ENCODE measurements around the gene FHOD3. TPM values are rescaled to one million over a fixed set of nuclear protein-coding genes. Genes with fewer than 3 reads are reported as not detected.

The FHOD3 gene
- total and polyA plus RNA-seq, 2 of the 8 experiments (the other 6 are each of a cell fraction or from before 2014, with no cell fraction given): 9.7 to 10.5 TPM

DNA sequence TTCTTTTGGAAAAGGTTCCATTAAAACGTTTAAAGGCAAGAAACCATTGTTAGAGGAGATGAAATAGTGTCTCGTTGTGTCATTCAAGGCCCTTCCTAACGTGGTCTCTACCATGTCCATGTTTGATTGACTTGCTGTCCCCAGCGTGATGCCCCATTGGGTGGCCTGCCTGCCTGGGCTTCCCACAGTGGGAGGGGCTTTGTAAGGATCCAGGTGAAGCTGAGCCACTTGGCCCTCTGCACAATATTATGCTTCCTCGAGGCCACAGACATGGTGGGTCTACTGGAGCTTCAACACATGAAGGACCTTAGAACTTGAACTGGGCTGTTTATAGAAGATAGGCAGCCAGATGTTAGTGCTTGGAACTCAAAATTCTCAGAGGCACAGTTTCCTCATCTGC lies 235.3 kb downstream of the FHOD3 start:
- no peak overlapping the region for H3K4ac ChIP-seq (replicated peaks; ENCODE audit: insufficient read length, low read depth, low read length)
- no peak overlapping the region for H3K27ac ChIP-seq (ENCODE audit: low read depth, low read length)
- H4K5ac ChIP-seq (ENCODE audit: insufficient read length, low read depth, low read length): no peak overlapping the region
- no peak overlapping the region for H2AFZ ChIP-seq (ENCODE audit: low read length)
- H2BK120ac ChIP-seq (replicated peaks; ENCODE audit: low read depth, low read length): no peak overlapping the region
- H4K91ac ChIP-seq (replicated peaks; ENCODE audit: insufficient read length, low read length): no peak overlapping the region
- no peak overlapping the region for H2BK5ac ChIP-seq (ENCODE audit: low read depth, low read length)
- TF ChIP-seq ATF3 (IDR thresholded peaks at IDR 0.05; ENCODE audit: insufficient read depth, low read depth, low read length) (no peak), FOSL1 (IDR thresholded peaks at IDR 0.05; ENCODE audit: insufficient read depth, low read depth, low read length) (no peak), BACH1 (IDR thresholded peaks at IDR 0.05; ENCODE audit: low read length) (no peak), EGR1 (IDR thresholded peaks at IDR 0.05; ENCODE audit: borderline replicate concordance, low read depth, low read length) (no peak), CHD1 (IDR thresholded peaks at IDR 0.05; ENCODE audit: low read depth, low read length) (no peak), GTF2F1 (IDR thresholded peaks at IDR 0.05; ENCODE audit: borderline replicate concordance, low read depth, low read length) (no peak), NRF1 (IDR thresholded peaks at IDR 0.05; ENCODE audit: low read depth, low read length) (no peak)
- H4K8ac ChIP-seq (ENCODE audit: extremely low read depth, insufficient read depth, low read length): no peak overlapping the region
- WGBS, 2 experiments (ENCODE audit: extremely low coverage in 1 of 2, insufficient coverage in 1 of 2, insufficient read length in 1 of 2, insufficient replicate concordance in 2 of 2, low coverage in 1 of 2, low lambda C conversion rate in 2 of 2, missing lambda C conversion rate in 1 of 2): 88% methylated on average over 5 of the region's 5 CpGs; no CpG with 5 or more reads in 1 of the 2 experiments
- H2BK12ac ChIP-seq (ENCODE audit: low read depth, low read length): no peak overlapping the region
- H3K9ac ChIP-seq (replicated peaks in 1 of 4; ENCODE audit: extremely low read depth in 1 of 4, low read depth in 3 of 4, low read length in 3 of 4): no peak overlapping the region
- H3K4me2 ChIP-seq (ENCODE audit: insufficient read depth in 1 of 2, low read depth in 2 of 2, low read length in 2 of 2): no peak overlapping the region
- H3K18ac ChIP-seq (ENCODE audit: extremely low read depth, low read length): no peak overlapping the region
- no peak overlapping the region for H3K56ac ChIP-seq (replicated peaks; ENCODE audit: insufficient read length, low read depth, low read length)
- no peaks in the 10 kb centered on the region for H3K36me3 ChIP-seq (ENCODE audit: control insufficient read depth in 2 of 4, insufficient read depth in 4 of 4, low read length in 3 of 4)
- FAIRE-seq: no peak
- no peak for DNase-seq (ENCODE audit: low read depth in 1 of 2, low spot score in 2 of 2)
- H3K27me3 ChIP-seq (replicated peaks in 1 of 4; ENCODE audit: control insufficient read depth in 3 of 4, extremely low read depth in 1 of 4, insufficient read depth in 3 of 4, low read length in 3 of 4): no peaks in the 10 kb centered on the region
- no peak overlapping the region for H2BK20ac ChIP-seq (ENCODE audit: low read length)
- no peak overlapping the region for H2BK15ac ChIP-seq (ENCODE audit: low read length)
- H2AK5ac ChIP-seq (ENCODE audit: low read depth, low read length): no peak overlapping the region
- no peak overlapping the region for H3K4me3 ChIP-seq (ENCODE audit: extremely low read depth in 1 of 4, insufficient read depth in 2 of 4, low read depth in 3 of 4, low read length in 4 of 4)
- H3K79me1 ChIP-seq (ENCODE audit: low read depth, low read length): no peaks in the 10 kb centered on the region
- H3K23ac ChIP-seq (ENCODE audit: insufficient read length): no peak overlapping the region
- H3K23me2 ChIP-seq (ENCODE audit: low read depth, low read length): no peaks in the 10 kb centered on the region
- no peaks in the 10 kb centered on the region for H4K20me1 ChIP-seq (replicated peaks in 1 of 2; ENCODE audit: control insufficient read depth in 1 of 2, insufficient read depth in 2 of 2, low read length in 2 of 2)
- no peaks in the 10 kb centered on the region for H3K9me3 ChIP-seq (ENCODE audit: insufficient read depth in 2 of 2, low read depth in 1 of 2, low read length in 1 of 2)
- ChIA-PET POLR2A (ENCODE audit: partially characterized antibody) (no interaction called here), CTCF (ENCODE audit: partially characterized antibody) (interaction anchor here (0.6 to 2.3 kb wide), 4 partner anchors 28 to 88 kb away, joined by 3 to 7 read pairs (median 6); no protein-coding TSS in a partner anchor)
- H3K79me2 ChIP-seq (ENCODE audit: control insufficient read depth in 1 of 2, insufficient read depth in 2 of 2, low read length in 2 of 2): no peaks in the 10 kb centered on the region
- H3K4me1 ChIP-seq (replicated peaks in 1 of 4; ENCODE audit: control insufficient read depth in 3 of 4, insufficient read depth in 4 of 4, low read length in 3 of 4): peaks cover 0 to 14% (median 4%) of the 10 kb centered on the region in 4 experiments; a peak in 3 of 7 replicates
- H3K14ac ChIP-seq (ENCODE audit: insufficient read length): no peak overlapping the region
